IMR-90 (cell line): Measurements from ENCODE around the gene PLCL2. TPM values are rescaled to one million over a fixed set of nuclear protein-coding genes. Genes with fewer than 3 reads are reported as not detected.

Source experiments
- ATAC-seq: fragments of 200-7000 bp; cut with Tn5 transposase; 2 replicates; pipeline ENCODE4 v1.9.1; 2020; ENCODE audit warnings: low read depth, mild to moderate bottlenecking, moderate library complexity
- BruUV-seq: library from RNA; stranded (reverse); fragments of 400-500 nt; replicated peaks from 2 replicates; lab custom pipeline; 2021; lab: Mats Ljungman, UMichigan
- CTCF ChIA-PET: fragments of 300-600 bp; formaldehyde crosslinking; extraction: SDS; loops from one replicate; lab custom pipeline; 2021; ENCODE audit warnings: antibody characterized with exemption; lab: Yijun Ruan, JAX
- POLR2A ChIA-PET: fragments of 300-600 bp; sonication (Branson Sonifier 250); formaldehyde crosslinking; loops from one replicate; lab custom pipeline; 2022; ENCODE audit warnings: antibody characterized with exemption; ENCODE audit not compliant: unreplicated experiment; lab: Charles Lee
- DNase-seq: peaks from one replicate; pipeline ENCODE4 v3.0.0; 2013
- H2AFZ ChIP-seq: replicated peaks from 2 replicates; pipeline ENCODE3; 2013; ENCODE audit warnings: low read length, mild to moderate bottlenecking; ENCODE audit not compliant: poor library complexity
- H2AK5ac ChIP-seq: 2 replicates; pipeline ENCODE4 v1.6.1; 2013; ENCODE audit warnings: low read depth, low read length, inconsistent platforms
- H2AK9ac ChIP-seq: replicated peaks from 2 replicates; pipeline ENCODE3; 2013; ENCODE audit warnings: mild to moderate bottlenecking, low read depth, low read length, moderate library complexity; ENCODE audit not compliant: poor library complexity
- H2BK120ac ChIP-seq: 2 replicates; pipeline ENCODE4 v1.6.1; 2013; ENCODE audit warnings: low read depth, low read length, inconsistent platforms
- H2BK15ac ChIP-seq: 3 replicates; pipeline ENCODE4 v1.6.1; 2013; ENCODE audit warnings: low read depth, low read length, inconsistent platforms
- H2BK20ac ChIP-seq: 2 replicates; pipeline ENCODE4 v1.6.1; 2013; ENCODE audit warnings: low read depth, mild to moderate bottlenecking, inconsistent platforms, low read length, moderate library complexity
- H2BK5ac ChIP-seq: 2 replicates; pipeline ENCODE4 v1.6.1; 2013; ENCODE audit warnings: mild to moderate bottlenecking, low read depth, low read length, inconsistent platforms; ENCODE audit not compliant: poor library complexity, severe bottlenecking
- H3K14ac ChIP-seq: replicated peaks from 2 replicates; pipeline ENCODE4 v1.6.1; 2013; ENCODE audit warnings: low read depth, low read length, inconsistent platforms
- H3K18ac ChIP-seq: 2 replicates; pipeline ENCODE4 v1.6.1; 2013; ENCODE audit warnings: low read depth, low read length, control low read depth
- H3K23ac ChIP-seq: 2 replicates; pipeline ENCODE4 v1.6.1; 2013; ENCODE audit warnings: low read depth, low read length, inconsistent platforms
- H3K27ac ChIP-seq: 2 replicates; pipeline ENCODE4 v1.5.1; 2013; ENCODE audit warnings: mild to moderate bottlenecking, control low read depth, low read length; ENCODE audit not compliant: insufficient read depth
- H3K27me3 ChIP-seq: 2 replicates; pipeline ENCODE4 v1.6.1; 2013; ENCODE audit warnings: low read length; ENCODE audit not compliant: control insufficient read depth, insufficient read depth
- H3K36me3 ChIP-seq: 2 replicates; pipeline ENCODE4 v1.6.1; 2013; ENCODE audit warnings: low read length, mixed read lengths; ENCODE audit not compliant: control insufficient read depth, insufficient read depth
- H3K4ac ChIP-seq: 2 replicates; pipeline ENCODE4 v1.6.1; 2013; ENCODE audit warnings: low read depth, low read length, inconsistent platforms
- H3K4me1 ChIP-seq: 2 replicates; pipeline ENCODE4 v1.6.1; 2013; ENCODE audit warnings: low read length, mixed read lengths; ENCODE audit not compliant: control insufficient read depth, insufficient read depth
- H3K4me2 ChIP-seq: 2 replicates; pipeline ENCODE4 v1.6.1; 2013; ENCODE audit warnings: low read depth, mild to moderate bottlenecking, control low read depth, low read length, moderate library complexity
- H3K4me3 ChIP-seq: 2 replicates; pipeline ENCODE4 v1.5.1; 2013; ENCODE audit warnings: low read depth, mild to moderate bottlenecking, control low read depth, low read length, moderate library complexity; ENCODE audit not compliant: insufficient read depth
- H3K56ac ChIP-seq: 2 replicates; pipeline ENCODE4 v1.6.1; 2013; ENCODE audit warnings: low read length, inconsistent platforms; ENCODE audit not compliant: insufficient read depth; ENCODE audit errors: extremely low read depth
- H3K79me1 ChIP-seq, 2 experiments: 2 replicates each; pipeline ENCODE4 v1.6.1; 2013; ENCODE audit warnings: low read length in 2 of 2, inconsistent platforms in 1 of 2, low read depth in 1 of 2
- H3K9ac ChIP-seq: 2 replicates; pipeline ENCODE4 v1.6.1; 2013; ENCODE audit warnings: low read depth, low read length, control low read depth
- H3K9me1 ChIP-seq: 2 replicates; pipeline ENCODE4 v1.6.1; 2013; ENCODE audit warnings: low read length, inconsistent platforms; ENCODE audit not compliant: insufficient read depth
- H3K9me3 ChIP-seq: 2 replicates; pipeline ENCODE4 v1.6.1; 2013; ENCODE audit warnings: low read length; ENCODE audit not compliant: control insufficient read depth, insufficient read depth
- H4K20me1 ChIP-seq: 2 replicates; pipeline ENCODE4 v1.6.1; 2013; ENCODE audit warnings: low read length, inconsistent platforms; ENCODE audit not compliant: insufficient read depth
- H4K5ac ChIP-seq: 2 replicates; pipeline ENCODE4 v1.6.1; 2013; ENCODE audit warnings: mild to moderate bottlenecking, low read depth, low read length, control low read depth
- H4K8ac ChIP-seq, 2 experiments: 2 replicates each; pipeline ENCODE4 v1.6.1; 2013; ENCODE audit warnings: low read depth in 2 of 2, low read length in 2 of 2, control low read depth in 1 of 2, inconsistent platforms in 1 of 2
- H4K91ac ChIP-seq: 2 replicates; pipeline ENCODE4 v1.6.1; 2013; ENCODE audit warnings: low read depth, low read length, inconsistent platforms; ENCODE audit not compliant: insufficient read depth
- CEBPB ChIP-seq: IDR thresholded peaks from 2 replicates; pipeline ENCODE4 v1.6.1; 2012; ENCODE audit warnings: low read depth, low read length, improper control_type of control experiment
- CHD1 ChIP-seq: IDR thresholded peaks from 2 replicates; pipeline ENCODE4 v1.6.1; 2012; ENCODE audit warnings: low read depth, low read length, improper control_type of control experiment
- FOS ChIP-seq: fragments of 150-350 bp; IDR thresholded peaks from 2 replicates; pipeline ENCODE4 v1.6.1; 2016; ENCODE audit warnings: low read depth, low read length
- MXI1 ChIP-seq: IDR thresholded peaks from 2 replicates; pipeline ENCODE4 v1.6.1; 2012; ENCODE audit warnings: low read depth, mild to moderate bottlenecking, low read length, moderate library complexity, borderline replicate concordance
- RCOR1 ChIP-seq: IDR thresholded peaks from 2 replicates; pipeline ENCODE4 v1.6.1; 2012; ENCODE audit warnings: mild to moderate bottlenecking, low read length, improper control_type of control experiment; ENCODE audit not compliant: insufficient replicate concordance
- RFX5 ChIP-seq: IDR thresholded peaks from 2 replicates; pipeline ENCODE4 v1.8.0; 2012; ENCODE audit warnings: low read depth, mild to moderate bottlenecking, low read length, moderate library complexity
- SMC3 ChIP-seq: fragments of 150-350 bp; IDR thresholded peaks from 2 replicates; pipeline ENCODE4 v1.6.1; 2016; ENCODE audit warnings: low read depth, mild to moderate bottlenecking, antibody characterized with exemption, low read length, moderate library complexity
- USF2 ChIP-seq: fragments of 150-350 bp; IDR thresholded peaks from 2 replicates; pipeline ENCODE4 v1.6.1; 2017; ENCODE audit warnings: mild to moderate bottlenecking, antibody characterized with exemption, low read length, low read depth
- WGBS, 2 experiments: methylation state at CpG; one replicate each; pipeline versions ENCODE4 v1.1.5 to v1.1.7; 2013; ENCODE audit warnings: missing lambda C conversion rate in 2 of 2; ENCODE audit not compliant: insufficient read length in 1 of 2; ENCODE audit errors: extremely low coverage in 2 of 2; 5-methylcytosine and 5-hydroxymethylcytosine counted together
- dilution Hi-C: fragments of 300-500 bp; cut with HindIII; formaldehyde crosslinking; loops from one replicate; pipeline ENCODE4 v1.14.3; 2018; ENCODE audit warnings: low sequenced_read_pairs; ENCODE audit not compliant: unreplicated experiment
- in situ Hi-C: fragments of 300-500 bp; cut with MboI; formaldehyde crosslinking; loops from 3 replicates; pipeline ENCODE4 v1.14.3; 2019; ENCODE audit warnings: low sequenced_read_pairs, inconsistent platforms, mixed read lengths
- intact Hi-C: fragments of 100-400 bp; cut with micrococcal nuclease; formaldehyde crosslinking; loops from 2 replicates; pipeline ENCODE4 v1.10.0; 2022
- polyA plus RNA-seq, 3 experiments: library from polyadenylated mRNA; depleted of rRNA; stranded (reverse); fragments of >200 nt; gene quantifications; 2 replicates each; pipeline ENCODE4 v1.2.3, GENCODE V29; 2012; ENCODE audit warnings: low replicate concordance in 1 of 3
- total RNA-seq: library from RNA; depleted of rRNA; stranded (reverse); fragments of >200 nt; gene quantifications from 2 replicates; pipeline ENCODE4 v1.2.3, GENCODE V29; 2012
- TF ChIP-seq, protein P1 (sequence below): conservative IDR thresholded peaks from 2 replicates; pipeline ENCODE4 v1.5.1; 2012; ENCODE audit warnings: mild to moderate bottlenecking, low read depth, low read length, improper control_type of control experiment

PLCL2 gene
- total and polyA plus RNA-seq, 2 of the 4 experiments (the other 2 are of a cell fraction), result 0.92 to 3.8 TPM

DNA sequence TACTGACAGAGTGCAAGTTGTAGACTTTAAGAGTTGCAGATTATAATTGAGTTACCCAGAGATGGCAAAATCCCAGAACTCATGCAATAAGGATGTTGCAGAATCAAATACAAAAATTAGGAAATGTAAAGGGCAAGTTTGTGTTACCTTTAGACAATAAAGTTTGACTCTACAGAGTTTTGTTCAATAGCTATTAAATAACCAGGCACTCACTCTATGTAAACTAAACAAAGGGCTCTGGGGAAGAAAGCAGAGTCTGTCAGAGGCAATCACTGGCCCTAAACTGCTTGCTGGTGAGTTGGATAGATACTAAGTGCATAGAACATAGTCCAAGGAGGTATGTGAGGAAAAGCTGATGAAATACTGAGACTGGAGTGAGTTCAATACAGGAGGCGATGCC lies 40.0 kb upstream of the PLCL2 start:
- no peak for ATAC-seq
- dilution Hi-C loops (no loop called here), intact Hi-C loops (no loop called here)

More for the DNA sequence above, 40.0 kb upstream of the PLCL2 start:
- WGBS, 2 experiments, result no CpG with 5 or more reads among the region's 1 CpG
- Histone ChIP-seq H4K5ac (no peak overlapping the region), H4K91ac (no peak overlapping the region), H3K27ac (no peak overlapping the region), H3K4me2 (no peak overlapping the region), H2BK5ac (no peak overlapping the region), H3K9me3 (no peaks in the 10 kb centered on the region), H3K36me3 (no peaks in the 10 kb centered on the region), H2AK5ac (no peak overlapping the region), H3K14ac (no peak overlapping the region), H4K20me1 (no peaks in the 10 kb centered on the region), H2AFZ (no peak overlapping the region), H3K4me1 (no peaks in the 10 kb centered on the region), H2AK9ac (no peak overlapping the region), H3K9ac (no peak overlapping the region), H4K8ac (no peak overlapping the region), H3K56ac (no peak overlapping the region), H2BK15ac (no peak overlapping the region), H2BK120ac (no peak overlapping the region), H3K23ac (no peak overlapping the region), H3K18ac (no peak overlapping the region), H2BK20ac (no peak overlapping the region), H3K4me3 (no peak overlapping the region), H3K27me3 (peaks cover 2% of the 10 kb centered on the region), H3K9me1 (no peaks in the 10 kb centered on the region), H3K4ac (no peak overlapping the region), H3K79me1 (no peaks in the 10 kb centered on the region)
- in situ Hi-C loops, result no loop called here
- TF ChIP-seq, protein P1, sequence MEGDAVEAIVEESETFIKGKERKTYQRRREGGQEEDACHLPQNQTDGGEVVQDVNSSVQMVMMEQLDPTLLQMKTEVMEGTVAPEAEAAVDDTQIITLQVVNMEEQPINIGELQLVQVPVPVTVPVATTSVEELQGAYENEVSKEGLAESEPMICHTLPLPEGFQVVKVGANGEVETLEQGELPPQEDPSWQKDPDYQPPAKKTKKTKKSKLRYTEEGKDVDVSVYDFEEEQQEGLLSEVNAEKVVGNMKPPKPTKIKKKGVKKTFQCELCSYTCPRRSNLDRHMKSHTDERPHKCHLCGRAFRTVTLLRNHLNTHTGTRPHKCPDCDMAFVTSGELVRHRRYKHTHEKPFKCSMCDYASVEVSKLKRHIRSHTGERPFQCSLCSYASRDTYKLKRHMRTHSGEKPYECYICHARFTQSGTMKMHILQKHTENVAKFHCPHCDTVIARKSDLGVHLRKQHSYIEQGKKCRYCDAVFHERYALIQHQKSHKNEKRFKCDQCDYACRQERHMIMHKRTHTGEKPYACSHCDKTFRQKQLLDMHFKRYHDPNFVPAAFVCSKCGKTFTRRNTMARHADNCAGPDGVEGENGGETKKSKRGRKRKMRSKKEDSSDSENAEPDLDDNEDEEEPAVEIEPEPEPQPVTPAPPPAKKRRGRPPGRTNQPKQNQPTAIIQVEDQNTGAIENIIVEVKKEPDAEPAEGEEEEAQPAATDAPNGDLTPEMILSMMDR, result no peak
- TF ChIP-seq RFX5 (no peak), CHD1 (no peak), MXI1 (no peak), CEBPB (no peak), SMC3 (no peak), FOS (no peak), RCOR1 (no peak), USF2 (no peak)
- no peak for DNase-seq
- no TSS peak for BruUV-seq
- ChIA-PET POLR2A (no interaction called here), CTCF (no interaction called here)
